ENCODE data around the gene FGD3.

GRCh38 chr9:93059011-93059714 lies 111.8 kb downstream of the FGD3 start:
- TF ChIP-seq CTCF (IDR thresholded peaks at IDR 0.05; ENCODE audit: insufficient read depth, low read depth, low read length) = no peak
- TF ChIP-seq EZH2 (IDR thresholded peaks at IDR 0.05; ENCODE audit: insufficient read depth, low read length) = no peak

All from astrocyte (in vitro differentiated cells and primary cell).